ENCODE measurements around the gene SEPSECS.

Gene SEPSECS

GRCh38 chr4:25159837-25160713 is at the start of gene SEPSECS:
Gene SEPSECS, minus strand, starts transcription at chr4:25160449. Its CDS starts 80 bp downstream, at chr4:25160369.
- H3K27ac Mint-ChIP-seq: peak within 1 kb of the TSS; percentile 88
- no peaks in the 10 kb centered on the region for H3K9me3 Mint-ChIP-seq
- H3K27me3 Mint-ChIP-seq: peaks cover 3% of the 10 kb centered on the region
- peaks cover 46% of the 10 kb centered on the region for H3K4me1 Mint-ChIP-seq
- peak within 1 kb of the TSS; percentile 88 for H3K4me3 Mint-ChIP-seq
- H3K36me3 Mint-ChIP-seq (ENCODE audit: low read depth): peaks cover 14% of the 10 kb centered on the region
- ATAC-seq: peak; percentile 91
- DNase-seq: peak; percentile 94

- H3K4me1 Mint-ChIP-seq: no peaks in the 10 kb centered on the region
- no peak overlapping the region for H3K4me3 Mint-ChIP-seq
- no peaks in the 10 kb centered on the region for H3K36me3 Mint-ChIP-seq (ENCODE audit: low read depth)
- no peak overlapping the region for H3K27ac Mint-ChIP-seq
- no peaks in the 10 kb centered on the region for H3K27me3 Mint-ChIP-seq
- no peak for DNase-seq
- H3K9me3 Mint-ChIP-seq: no peaks in the 10 kb centered on the region
- no peak for ATAC-seq
Measured at GRCh38 chr4:25209702-25210101, 49.5 kb upstream of the SEPSECS start.

- DNase-seq (no peak), ATAC-seq (no peak)
- no peak overlapping the region for H3K4me3 Mint-ChIP-seq
- H3K36me3 Mint-ChIP-seq (ENCODE audit: low read depth): no peaks in the 10 kb centered on the region
- peaks cover 9% of the 10 kb centered on the region for H3K9me3 Mint-ChIP-seq
- H3K4me1 Mint-ChIP-seq: no peaks in the 10 kb centered on the region
- no peaks in the 10 kb centered on the region for H3K27me3 Mint-ChIP-seq
- H3K27ac Mint-ChIP-seq: no peak overlapping the region
Measured at GRCh38 chr4:25207997-25208396, 47.7 kb upstream of the SEPSECS start.

GRCh38 chr4:25198713-25199112 is 38.5 kb upstream of the SEPSECS start:
- no peak overlapping the region for H3K27ac Mint-ChIP-seq

GRCh38 chr4:25190407-25190806 is 30.2 kb upstream of the SEPSECS start:
- H3K4me3 Mint-ChIP-seq: no peak overlapping the region
- H3K27ac Mint-ChIP-seq: no peak overlapping the region
- ATAC-seq: no peak

More at GRCh38 chr4:25198713-25199112, 38.5 kb upstream of the SEPSECS start:
- peaks cover 13% of the 10 kb centered on the region for H3K9me3 Mint-ChIP-seq
- no peak for ATAC-seq
- H3K4me1 Mint-ChIP-seq: peaks cover 7% of the 10 kb centered on the region
- no peaks in the 10 kb centered on the region for H3K27me3 Mint-ChIP-seq
- H3K36me3 Mint-ChIP-seq (ENCODE audit: low read depth): peaks cover 16% of the 10 kb centered on the region
- no peak overlapping the region for H3K4me3 Mint-ChIP-seq
- no peak for DNase-seq

GRCh38 chr4:25184056-25184455 is 23.8 kb upstream of the SEPSECS start:
- DNase-seq (no peak), ATAC-seq (no peak)
- no peaks in the 10 kb centered on the region for H3K27me3 Mint-ChIP-seq
- H3K27ac Mint-ChIP-seq: no peak overlapping the region
- H3K4me3 Mint-ChIP-seq: no peak overlapping the region
- H3K36me3 Mint-ChIP-seq (ENCODE audit: low read depth): no peaks in the 10 kb centered on the region
- H3K4me1 Mint-ChIP-seq: peaks cover 14% of the 10 kb centered on the region
- no peaks in the 10 kb centered on the region for H3K9me3 Mint-ChIP-seq

More at GRCh38 chr4:25190407-25190806, 30.2 kb upstream of the SEPSECS start:
- H3K9me3 Mint-ChIP-seq: no peaks in the 10 kb centered on the region
- no peaks in the 10 kb centered on the region for H3K27me3 Mint-ChIP-seq
- DNase-seq: no peak
- peaks cover 7% of the 10 kb centered on the region for H3K4me1 Mint-ChIP-seq
- H3K36me3 Mint-ChIP-seq (ENCODE audit: low read depth): no peaks in the 10 kb centered on the region

GRCh38 chr4:25182937-25183336 is 22.7 kb upstream of the SEPSECS start:
- Mint-ChIP-seq H3K27ac (no peak overlapping the region), H3K4me1 (peaks cover 24% of the 10 kb centered on the region), H3K9me3 (no peaks in the 10 kb centered on the region), H3K4me3 (no peak overlapping the region), H3K36me3 (ENCODE audit: low read depth) (no peaks in the 10 kb centered on the region), H3K27me3 (no peaks in the 10 kb centered on the region)
- DNase-seq (no peak), ATAC-seq (no peak)

- DNase-seq: peak; percentile 34
Measured at GRCh38 chr4:25180524-25181131, 20.4 kb upstream of the SEPSECS start.

GRCh38 chr4:25178838-25179261 is 18.6 kb upstream of the SEPSECS start:
- H3K27ac Mint-ChIP-seq: no peak overlapping the region
- H3K4me3 Mint-ChIP-seq: no peak overlapping the region
- no peaks in the 10 kb centered on the region for H3K9me3 Mint-ChIP-seq
- DNase-seq: no peak
- no peaks in the 10 kb centered on the region for H3K27me3 Mint-ChIP-seq
- H3K4me1 Mint-ChIP-seq: peaks cover 24% of the 10 kb centered on the region
- H3K36me3 Mint-ChIP-seq (ENCODE audit: low read depth): no peaks in the 10 kb centered on the region
- peak; percentile 76 for ATAC-seq

More at GRCh38 chr4:25180524-25181131, 20.4 kb upstream of the SEPSECS start:
- Mint-ChIP-seq H3K4me3 (no peak overlapping the region), H3K36me3 (ENCODE audit: low read depth) (no peaks in the 10 kb centered on the region), H3K27me3 (no peaks in the 10 kb centered on the region), H3K27ac (no peak overlapping the region), H3K4me1 (peaks cover 24% of the 10 kb centered on the region), H3K9me3 (no peaks in the 10 kb centered on the region)
- ATAC-seq: no peak

- Mint-ChIP-seq H3K36me3 (ENCODE audit: low read depth) (no peaks in the 10 kb centered on the region), H3K4me3 (no peak overlapping the region), H3K27me3 (no peaks in the 10 kb centered on the region), H3K9me3 (no peaks in the 10 kb centered on the region), H3K4me1 (peaks cover 25% of the 10 kb centered on the region), H3K27ac (no peak overlapping the region)
- DNase-seq (no peak), ATAC-seq (no peak)
Measured at GRCh38 chr4:25177147-25177546, 16.9 kb upstream of the SEPSECS start.

- H3K9me3 Mint-ChIP-seq: no peaks in the 10 kb centered on the region
- DNase-seq (no peak), ATAC-seq (no peak)
- no peak overlapping the region for H3K27ac Mint-ChIP-seq
- H3K36me3 Mint-ChIP-seq (ENCODE audit: low read depth): peaks cover 3% of the 10 kb centered on the region
- H3K4me1 Mint-ChIP-seq: peaks cover 23% of the 10 kb centered on the region
- H3K4me3 Mint-ChIP-seq: no peak overlapping the region
- no peaks in the 10 kb centered on the region for H3K27me3 Mint-ChIP-seq
Measured at GRCh38 chr4:25174674-25175073, 14.4 kb upstream of the SEPSECS start.

- Mint-ChIP-seq H3K27ac (no peak overlapping the region), H3K27me3 (no peaks in the 10 kb centered on the region), H3K4me3 (no peak overlapping the region), H3K9me3 (no peaks in the 10 kb centered on the region), H3K4me1 (peaks cover 11% of the 10 kb centered on the region), H3K36me3 (ENCODE audit: low read depth) (peaks cover 6% of the 10 kb centered on the region)
- ATAC-seq: peak; percentile 63
- DNase-seq: no peak
Measured at GRCh38 chr4:25172961-25173915, 13.0 kb upstream of the SEPSECS start.

GRCh38 chr4:25171201-25171865 is 11.1 kb upstream of the SEPSECS start:
- no peak for DNase-seq
- no peak overlapping the region for H3K27ac Mint-ChIP-seq
- no peaks in the 10 kb centered on the region for H3K27me3 Mint-ChIP-seq
- peaks cover 15% of the 10 kb centered on the region for H3K36me3 Mint-ChIP-seq (ENCODE audit: low read depth)
- peaks cover 10% of the 10 kb centered on the region for H3K4me1 Mint-ChIP-seq
- H3K4me3 Mint-ChIP-seq: no peak overlapping the region
- no peak for ATAC-seq
- H3K9me3 Mint-ChIP-seq: no peaks in the 10 kb centered on the region

- Mint-ChIP-seq H3K27me3 (no peaks in the 10 kb centered on the region), H3K27ac (no peak overlapping the region), H3K4me1 (peaks cover 10% of the 10 kb centered on the region), H3K36me3 (ENCODE audit: low read depth) (peaks cover 24% of the 10 kb centered on the region), H3K4me3 (no peak overlapping the region), H3K9me3 (no peaks in the 10 kb centered on the region)
- DNase-seq: no peak
- no peak for ATAC-seq
Measured at GRCh38 chr4:25169446-25169845, 9.2 kb upstream of the SEPSECS start.

All from activated naive CD8-positive, alpha-beta T cell treated with anti-CD3 and anti-CD28 coated beads, Interleukin-2, amount 50 U/mL, for 24 hours (primary cell).